ENCODE measurements around the gene CIT.
A peak's percentile ranks its signal among the peaks of the same experiment; 100 is the strongest.

CIT gene

DNA sequence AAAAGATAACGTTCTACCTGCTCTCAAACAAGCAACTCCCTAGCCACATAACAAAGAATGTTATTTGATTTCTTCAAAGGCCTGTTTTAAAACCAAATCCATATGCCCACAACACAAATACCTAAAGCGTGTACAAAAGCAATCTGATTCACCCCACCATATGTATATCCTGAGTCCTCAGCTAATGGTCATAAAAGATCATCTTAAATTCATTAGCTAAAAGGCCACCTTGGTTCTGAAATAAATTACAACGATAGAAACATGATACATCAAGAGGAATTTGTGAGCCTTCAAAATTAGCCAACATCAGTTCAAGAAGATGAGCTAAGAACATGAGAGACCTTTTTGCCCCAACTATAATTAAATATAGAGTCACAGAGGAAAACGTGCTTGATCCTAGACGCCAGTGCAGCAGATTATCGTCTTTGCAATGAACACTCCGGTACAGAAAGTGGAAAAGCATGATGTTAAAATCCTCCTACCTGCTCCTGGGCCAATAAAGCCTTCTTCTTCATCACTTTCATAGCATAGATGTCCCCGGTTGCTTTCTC, 20.0 kb downstream of the CIT start:
- no peak for DNase-seq

- DNase-seq: no peak
These were observed 26.8 kb downstream of the CIT start for GRCh38 chr12:119850330-119850729.

DNA sequence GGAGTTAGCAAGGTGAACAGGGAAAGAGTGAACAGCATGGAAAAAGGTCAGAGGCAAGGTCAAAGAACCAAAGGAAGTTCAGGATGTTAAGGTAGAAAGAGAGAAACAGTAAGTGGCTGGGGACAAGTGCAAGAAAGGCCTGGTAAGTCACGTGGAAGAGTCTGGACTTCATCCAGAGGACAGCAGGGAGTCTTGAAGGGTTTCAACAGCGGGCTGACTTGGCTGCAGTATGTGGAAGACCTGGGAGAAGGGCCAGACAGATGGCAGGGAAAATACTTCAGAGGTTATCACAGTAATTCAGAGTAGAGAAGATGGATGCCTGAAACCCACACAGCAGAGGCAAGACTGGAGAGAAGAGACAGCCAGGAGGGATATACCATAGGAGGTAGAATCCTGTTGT, 34.0 kb downstream of the CIT start:
- no peak for DNase-seq

DNA sequence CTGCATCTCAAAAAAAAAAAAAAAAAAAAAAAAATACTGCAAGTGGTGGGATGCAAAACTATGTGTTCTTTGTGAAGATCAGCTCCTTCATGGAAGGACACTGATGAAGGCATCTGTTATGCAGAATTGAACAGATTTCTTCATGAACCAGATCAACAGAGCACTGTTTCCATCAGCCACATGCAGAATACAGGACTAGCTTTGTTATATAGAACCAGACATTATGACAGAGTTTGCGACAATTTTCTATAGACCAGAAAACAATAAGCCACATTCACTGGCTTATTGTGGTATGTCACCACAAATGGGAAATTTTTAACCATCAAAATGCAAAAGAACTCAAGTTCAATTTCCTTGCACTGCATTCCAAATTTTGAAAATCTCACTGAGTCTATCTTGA, 34.7 kb downstream of the CIT start:
- no peak for DNase-seq

DNA sequence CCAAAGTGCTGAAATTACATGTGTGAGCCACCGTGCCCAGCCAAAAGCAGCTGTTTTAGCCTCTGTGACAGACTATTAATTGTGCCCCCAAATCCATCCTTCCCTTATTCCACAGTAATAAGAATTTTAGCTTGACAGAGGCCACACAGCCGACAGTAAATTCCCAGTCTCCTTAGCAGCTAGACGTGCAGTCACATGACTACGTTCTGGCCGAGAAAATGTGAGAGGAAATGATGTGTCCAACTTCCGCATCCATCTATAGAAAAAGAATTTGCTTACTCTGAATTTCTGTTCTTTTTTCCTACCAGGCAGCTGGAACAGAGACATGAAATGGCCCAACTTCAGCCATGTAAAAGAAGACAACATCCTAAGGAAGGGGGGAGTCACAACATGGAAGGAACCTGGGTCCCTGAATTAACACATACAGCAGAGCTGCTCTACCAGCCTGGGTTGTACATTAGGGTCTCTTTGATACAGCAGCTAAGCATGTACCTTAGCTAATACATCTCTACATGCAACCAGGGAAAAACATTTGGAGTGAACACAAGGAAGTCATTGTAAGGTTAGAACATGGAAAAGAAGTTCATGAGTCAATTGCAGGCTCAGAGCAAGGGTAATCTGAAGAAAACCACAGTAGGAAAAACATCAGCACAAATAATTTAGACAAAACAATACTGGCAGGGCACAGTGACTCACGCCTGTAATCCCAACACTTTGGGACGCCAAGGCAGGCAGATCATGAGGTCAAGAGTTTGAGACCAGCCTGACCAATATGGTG, 35.5 kb downstream of the CIT start:
- no peak for DNase-seq

- no peak for DNase-seq
These were observed 36.5 kb downstream of the CIT start for GRCh38 chr12:119840582-119840981.

GRCh38 chr12:119840168-119840567, 37.0 kb downstream of the CIT start:
- no peak for DNase-seq

DNA sequence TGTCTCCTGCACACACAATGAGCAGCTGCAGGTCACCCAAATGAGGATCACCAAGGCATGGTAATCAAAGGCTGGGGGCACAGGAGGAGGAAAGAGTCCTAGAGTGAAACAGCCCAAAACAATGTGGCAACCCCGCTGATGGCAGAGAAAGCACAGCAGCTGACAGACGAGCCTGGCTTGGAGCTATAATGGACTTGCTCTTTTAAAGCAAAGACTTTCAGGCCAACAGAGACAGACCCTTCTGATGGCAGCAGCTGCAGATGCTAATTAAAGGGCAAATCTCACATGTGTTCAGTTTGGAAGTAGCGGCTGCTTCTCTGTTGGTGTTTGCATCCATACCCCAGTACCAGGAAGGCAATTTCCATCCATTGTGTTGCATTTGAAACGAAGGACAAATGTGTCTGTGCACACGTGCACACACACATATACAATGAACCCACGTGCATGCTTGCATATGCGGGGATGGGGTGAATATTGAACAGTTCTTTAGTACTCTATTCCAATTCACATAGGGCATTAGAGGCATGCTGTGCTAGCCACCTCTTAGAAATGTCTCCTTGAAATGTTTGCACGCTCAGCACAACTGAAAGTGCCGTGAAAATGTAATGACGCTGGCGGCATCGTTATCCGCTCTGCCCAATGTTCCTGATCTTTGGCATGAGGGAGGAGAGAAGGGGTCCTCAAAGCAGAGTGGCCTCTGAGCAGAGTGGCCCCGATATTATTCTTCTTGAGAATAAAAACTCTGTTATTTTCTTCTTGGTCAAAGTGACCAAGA, 38.1 kb downstream of the CIT start:
- no peak for DNase-seq

- no peak for DNase-seq
These were observed 40.3 kb downstream of the CIT start for GRCh38 chr12:119836781-119837180.

GRCh38 chr12:119835068-119835467, 42.1 kb downstream of the CIT start:
- no peak for DNase-seq

DNA sequence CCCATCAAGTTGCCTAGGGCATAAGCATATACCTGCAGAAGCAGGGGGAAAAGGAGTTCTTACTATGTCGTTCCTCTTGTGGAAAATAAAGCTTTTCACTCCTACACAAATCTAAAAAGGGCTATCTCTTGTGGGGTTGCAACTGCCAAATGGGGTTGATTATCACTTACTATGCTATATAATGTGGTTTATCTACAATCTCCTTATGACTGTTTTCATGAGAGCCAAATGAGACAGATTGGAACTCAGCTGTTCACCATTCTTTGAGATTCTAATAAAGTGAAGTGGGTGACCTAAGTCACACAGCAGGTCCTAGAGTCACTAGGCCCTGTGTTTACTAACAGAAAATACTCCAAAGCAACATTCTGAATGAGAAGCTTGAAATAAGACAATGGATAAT, 47.7 kb downstream of the CIT start:
- no peak for DNase-seq

DNA sequence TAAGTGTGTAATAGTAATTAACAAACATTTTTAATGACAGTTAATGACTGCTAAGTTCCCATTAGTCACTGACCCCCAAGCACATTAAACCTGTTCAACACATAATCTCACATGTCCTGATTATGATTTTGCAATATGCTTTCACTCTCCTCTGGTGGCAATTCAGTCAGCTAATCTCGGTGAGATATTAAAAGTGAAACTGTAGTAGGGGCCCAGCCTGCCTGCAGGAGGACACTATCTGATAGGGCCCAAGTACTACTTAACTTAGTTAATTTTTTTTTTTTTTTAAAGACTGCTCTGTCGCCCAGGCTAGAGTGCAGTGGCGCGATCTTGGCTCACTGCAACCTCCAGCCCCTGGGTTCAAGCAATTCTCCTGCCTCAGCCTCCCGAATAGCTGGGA, 48.8 kb downstream of the CIT start:
- no peak for DNase-seq

DNA sequence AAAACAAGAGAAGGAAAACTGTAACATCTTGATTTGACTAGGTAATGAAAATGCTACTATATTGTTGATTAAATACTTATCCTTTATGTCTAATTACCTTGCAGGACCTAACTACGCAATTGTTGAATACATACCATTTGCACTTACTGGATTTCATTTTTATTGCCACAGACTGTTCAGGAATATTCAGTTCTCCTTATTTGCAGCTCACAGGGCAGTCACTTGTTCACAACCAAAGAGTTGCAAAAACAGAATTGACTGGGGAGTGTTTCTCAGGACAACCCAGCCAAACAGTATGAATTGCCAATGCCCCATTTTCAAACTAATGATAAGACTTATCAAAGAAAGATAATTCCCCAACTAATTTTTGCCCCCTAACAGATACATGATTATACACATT, 49.4 kb downstream of the CIT start:
- DNase-seq: no peak

DNA sequence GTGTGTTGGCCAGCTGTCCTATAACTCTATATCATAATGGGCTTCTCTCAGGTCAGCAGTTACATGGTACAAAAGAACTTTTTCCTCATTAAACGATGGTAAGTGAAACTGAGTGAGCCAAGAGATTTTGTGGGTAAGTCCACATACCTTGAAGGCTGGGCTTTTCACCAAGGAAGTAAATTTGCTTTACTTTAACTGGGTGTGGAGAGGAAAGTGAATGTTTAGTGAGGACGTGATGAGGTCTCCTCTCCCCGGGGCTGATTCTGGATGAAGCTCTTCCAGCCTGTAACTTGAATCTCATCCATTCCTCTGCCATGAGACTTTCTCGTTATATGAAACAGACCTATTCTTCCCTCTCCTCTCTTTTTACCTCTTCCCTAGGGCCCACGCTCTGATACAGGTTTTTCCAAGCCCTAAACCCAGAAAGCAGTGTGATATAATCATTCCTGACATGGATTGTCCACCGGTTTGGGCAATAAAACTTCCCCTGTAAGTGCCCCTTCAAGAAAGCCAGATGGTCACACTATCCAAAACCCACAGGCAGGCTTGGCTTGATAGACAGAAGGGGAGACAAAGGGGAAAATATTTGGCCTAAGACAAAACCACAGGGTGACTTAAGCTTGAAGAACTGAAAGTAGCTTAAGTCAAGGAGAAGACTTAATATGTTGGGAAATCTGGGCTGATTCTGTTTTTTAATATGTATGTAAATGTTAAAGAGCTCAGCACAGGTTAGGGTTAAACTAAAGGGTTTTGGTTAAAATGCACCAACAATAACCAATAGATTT, 50.3 kb downstream of the CIT start:
- no peak for DNase-seq

GRCh38 chr12:119825262-119825661, 51.9 kb downstream of the CIT start:
- no peak for DNase-seq

DNA sequence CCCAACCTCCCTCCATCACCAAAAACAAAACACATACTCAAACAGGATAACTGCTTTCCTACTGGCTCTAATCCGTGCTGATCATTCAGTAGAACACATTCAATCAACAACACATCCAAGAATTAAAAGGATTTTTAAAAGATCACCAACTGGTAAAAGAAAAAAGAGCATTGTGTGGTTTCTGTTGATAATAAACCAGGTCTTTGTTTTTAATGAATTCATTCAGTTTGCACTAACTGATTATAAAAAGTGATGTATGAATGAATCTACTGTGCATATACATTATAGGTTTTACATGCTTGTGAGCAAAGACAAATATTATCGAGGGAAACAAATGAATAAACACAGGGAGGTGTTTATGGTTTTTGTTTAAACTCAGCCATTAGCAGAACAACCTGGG, 55.1 kb downstream of the CIT start:
- DNase-seq: no peak

- no peak for DNase-seq
These were observed 57.8 kb downstream of the CIT start for GRCh38 chr12:119819322-119819721.

- DNase-seq: no peak
These were observed 59.4 kb downstream of the CIT start for GRCh38 chr12:119817546-119818343.

DNA sequence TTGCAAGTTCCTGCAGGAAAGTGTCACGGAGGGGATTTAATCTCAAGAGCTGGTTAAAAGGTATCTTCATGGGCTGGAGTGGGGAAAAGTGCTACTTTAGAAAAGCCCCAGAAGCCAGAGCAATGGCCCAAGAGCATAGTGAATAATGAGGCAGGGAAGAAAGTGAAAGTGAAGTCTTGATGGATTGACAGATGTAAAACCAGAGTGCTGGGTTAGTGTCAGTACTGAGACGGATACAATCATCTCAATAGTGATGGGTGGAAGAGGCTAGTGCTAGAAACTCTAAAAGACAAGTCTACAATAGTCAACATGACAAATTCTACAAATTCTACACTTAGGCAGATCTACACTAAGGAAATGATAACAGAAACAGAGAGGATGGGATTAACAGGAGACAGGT, 68.1 kb downstream of the CIT start:
- DNase-seq: no peak

DNA sequence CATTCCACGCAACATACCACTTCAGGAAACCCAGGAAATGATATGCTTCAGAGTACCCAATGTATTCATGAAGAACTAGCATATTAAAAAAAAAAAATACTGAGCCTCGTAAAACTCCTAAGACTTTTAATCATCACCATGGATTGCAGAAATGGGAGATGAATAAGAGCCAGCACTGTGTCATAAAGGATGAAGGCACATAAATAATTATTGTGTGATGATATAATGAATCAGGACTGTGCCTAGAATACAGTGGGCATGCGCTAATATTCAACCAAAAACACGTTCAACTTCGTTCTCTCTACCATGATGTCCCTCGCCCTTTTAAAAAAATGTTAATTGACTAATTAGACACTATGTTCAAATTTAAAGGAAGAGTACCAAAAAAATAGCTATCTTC, 68.7 kb downstream of the CIT start:
- no peak for DNase-seq

DNA sequence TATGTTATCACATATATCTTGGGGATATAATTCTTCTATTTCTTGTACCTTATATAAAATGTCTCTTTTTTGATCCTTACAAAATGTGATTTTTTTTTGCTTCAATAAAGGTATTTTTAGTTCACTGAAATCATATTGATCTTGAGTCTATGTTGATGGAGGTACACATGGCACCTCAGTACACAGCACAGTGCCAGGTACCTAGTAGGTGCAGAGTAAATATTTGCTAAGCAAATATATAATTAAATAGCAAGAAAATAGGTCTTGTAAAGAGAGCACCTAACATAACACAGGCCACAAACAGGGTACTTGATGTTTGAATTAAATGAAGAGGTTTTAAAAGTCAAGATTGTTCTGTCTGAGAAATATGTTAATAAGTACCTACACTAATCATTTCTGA, 69.7 kb downstream of the CIT start:
- no peak for DNase-seq

DNA sequence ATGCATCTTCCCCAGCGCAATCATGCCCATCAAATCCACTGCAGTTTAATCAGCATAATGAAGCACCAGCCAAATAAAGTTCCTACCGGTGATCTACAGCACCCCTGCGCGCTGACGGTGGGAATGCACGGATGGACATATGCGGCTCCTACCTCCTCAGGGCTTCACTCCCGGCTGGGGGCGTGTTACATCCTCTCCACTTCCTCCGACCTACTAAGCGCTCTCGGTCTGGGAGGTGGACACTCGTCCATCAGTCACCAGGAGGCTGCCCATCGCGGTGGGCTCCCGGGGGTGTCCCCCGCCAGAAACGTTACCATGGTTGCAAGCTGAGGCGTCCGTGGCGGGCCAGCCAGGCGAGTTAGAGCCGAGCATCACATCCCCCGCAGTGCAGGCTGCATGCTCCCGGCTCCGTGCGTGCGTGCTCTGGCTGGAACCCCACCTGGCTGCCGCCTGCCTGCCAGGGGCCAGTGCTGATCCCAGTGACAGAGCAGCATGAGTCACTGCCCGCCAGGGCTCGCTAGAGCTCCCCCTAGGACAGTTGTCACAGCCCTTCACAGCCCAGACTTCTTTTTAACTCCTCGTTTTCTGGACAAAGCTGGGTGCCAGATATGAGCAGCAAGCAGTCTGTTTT, 73.0 kb downstream of the CIT start:
- peak; percentile 81 for DNase-seq

Measured in right forelimb (tissue), 1 donor.